ENCODE measurements around the gene DSCAM.
"Not testable (repeated sequence)": the region's sequence is repeated elsewhere in the genome, so short reads cannot be mapped to it uniquely, and the experiment has no call there.

DNA sequence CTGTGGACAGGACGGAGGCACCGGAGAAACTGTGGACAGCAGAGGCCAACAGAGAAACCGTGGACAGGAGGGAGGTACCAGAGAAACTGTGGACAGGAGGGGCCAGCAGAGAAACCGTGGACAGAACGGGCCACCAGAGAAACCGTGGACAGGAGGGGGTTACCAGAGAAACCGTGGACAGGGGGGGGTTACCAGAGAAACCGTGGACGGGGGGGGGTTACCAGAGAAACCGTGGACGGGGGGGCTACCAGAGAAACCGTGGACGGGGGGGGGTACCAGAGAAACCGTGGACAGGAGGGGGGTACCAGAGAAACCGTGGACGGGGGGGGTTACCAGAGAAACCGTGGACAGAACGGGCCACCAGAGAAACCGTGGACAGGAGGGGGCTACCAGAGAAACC lies 664.5 kb downstream of the DSCAM start:
- TF ChIP-seq CTCF (conservative IDR thresholded peaks at IDR 0.05; ENCODE audit: low read depth in 2 of 2); REST (IDR thresholded peaks at IDR 0.05; ENCODE audit: unreplicated experiment); ZNF114 (CRISPR knock-in tag; IDR thresholded peaks at IDR 0.05); JUNB (IDR thresholded peaks at IDR 0.05; ENCODE audit: unreplicated experiment); POLR2AphosphoS5 (IDR thresholded peaks at IDR 0.05; ENCODE audit: low read depth): not testable (repeated sequence)

All from GM23338 (cell line).